LoVo (cell line): ENCODE results near the gene ITGA6.

Experiments
- DNase-seq: peaks from one replicate; pipeline ENCODE4 v3.0.0-alpha.2; 2016; ENCODE audit warnings: low spot score

The ITGA6 gene

DNA sequence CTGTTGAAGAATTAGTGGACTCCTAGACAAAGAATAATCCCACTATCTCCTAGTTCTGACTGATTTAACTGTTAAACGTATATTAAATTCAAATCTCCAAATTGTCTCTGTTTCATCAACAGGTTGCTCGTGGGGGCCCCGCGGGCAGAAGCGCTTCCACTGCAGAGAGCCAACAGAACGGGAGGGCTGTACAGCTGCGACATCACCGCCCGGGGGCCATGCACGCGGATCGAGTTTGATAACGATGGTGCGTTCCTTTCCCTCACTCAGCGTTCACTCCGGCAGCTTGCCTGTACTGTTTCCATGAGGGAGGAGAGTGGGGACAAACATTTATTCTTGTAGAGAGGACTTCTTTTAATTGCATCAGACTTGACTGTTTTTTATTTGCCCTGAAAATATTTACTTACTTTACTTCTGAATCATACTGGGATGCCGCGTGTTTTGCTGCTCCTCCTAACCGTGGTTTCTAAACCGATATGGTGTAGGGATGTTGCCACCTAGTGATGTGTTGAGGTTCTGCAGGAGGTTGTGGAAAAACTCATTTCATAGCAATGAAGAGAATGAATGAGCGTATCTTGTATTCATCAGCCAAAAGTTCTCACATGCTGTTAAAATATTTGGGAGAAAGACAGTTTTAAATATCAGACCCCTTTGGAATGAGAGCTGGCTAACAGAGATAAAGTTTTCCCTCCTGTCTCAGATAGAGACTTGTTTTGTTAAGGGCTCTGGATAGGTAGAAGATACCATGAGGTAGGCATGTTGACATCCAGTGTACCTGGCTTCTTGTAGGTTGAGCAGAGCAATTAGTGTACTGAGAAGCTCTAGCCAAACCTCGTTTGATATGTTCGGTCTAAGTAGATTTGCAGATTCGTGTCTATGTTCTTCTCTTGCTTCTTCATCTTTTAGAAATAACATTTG is 38.3 kb downstream of the ITGA6 start:
- DNase-seq, result peak; percentile 88

DNA sequence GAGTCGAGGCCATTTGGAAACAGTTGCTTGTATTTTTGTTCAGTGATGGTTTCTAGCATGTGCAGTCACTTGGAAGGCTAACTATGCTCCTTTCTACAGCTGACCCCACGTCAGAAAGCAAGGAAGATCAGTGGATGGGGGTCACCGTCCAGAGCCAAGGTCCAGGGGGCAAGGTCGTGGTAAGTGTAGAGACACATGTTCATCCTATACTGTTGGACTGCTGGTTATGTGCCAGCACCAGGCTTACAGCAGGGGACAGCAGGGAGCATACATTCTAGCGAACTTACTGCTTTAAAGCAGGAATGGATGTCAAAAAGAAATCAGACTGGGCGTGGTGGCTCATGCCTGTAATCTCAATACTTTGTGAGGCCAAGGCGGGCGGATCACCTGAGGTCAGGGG is 40.0 kb downstream of the ITGA6 start:
- DNase-seq, result no peak

DNA sequence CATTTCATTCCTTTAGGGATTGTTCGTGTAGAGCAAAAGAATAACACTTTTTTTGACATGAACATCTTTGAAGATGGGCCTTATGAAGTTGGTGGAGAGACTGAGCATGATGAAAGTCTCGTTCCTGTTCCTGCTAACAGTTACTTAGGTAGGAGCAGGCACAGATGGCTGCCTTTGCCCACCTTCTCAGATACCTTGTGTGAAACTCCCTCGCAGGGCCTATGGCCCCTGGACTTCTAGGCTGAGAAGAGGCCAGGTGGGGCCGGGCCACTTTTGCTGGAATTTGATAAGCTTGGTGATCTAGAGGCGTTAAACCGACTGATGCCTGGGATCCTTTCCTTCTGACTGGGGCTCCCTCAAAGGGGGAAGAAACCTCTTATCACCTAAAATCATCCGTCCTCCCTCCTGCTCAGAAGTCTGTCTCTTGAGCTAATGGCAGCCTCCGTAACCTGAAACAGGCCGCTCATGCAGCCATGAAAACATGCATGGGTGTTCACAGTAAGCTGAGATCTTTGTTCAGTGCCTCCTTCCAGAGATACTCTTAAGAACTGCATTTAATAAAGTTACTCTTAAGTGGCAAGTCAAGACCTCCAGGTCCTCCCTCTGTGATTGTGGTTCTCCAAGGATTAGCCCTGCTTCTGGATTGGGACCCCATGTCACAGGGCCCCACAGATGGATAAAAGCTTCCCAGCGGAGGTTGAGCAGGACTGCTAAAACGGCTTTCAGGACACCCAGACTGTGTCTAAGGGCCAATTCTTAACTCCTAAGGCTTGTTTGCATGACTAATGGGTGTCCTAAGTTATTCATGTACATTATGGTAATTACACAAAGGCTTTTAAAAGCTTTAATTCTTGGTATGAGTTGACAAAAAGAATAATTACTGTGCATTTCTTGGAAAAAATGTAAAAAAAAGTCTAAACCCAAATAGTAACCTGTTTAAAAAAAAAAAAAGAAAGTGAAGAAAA is 43.9 kb downstream of the ITGA6 start:
- DNase-seq, result no peak

DNA sequence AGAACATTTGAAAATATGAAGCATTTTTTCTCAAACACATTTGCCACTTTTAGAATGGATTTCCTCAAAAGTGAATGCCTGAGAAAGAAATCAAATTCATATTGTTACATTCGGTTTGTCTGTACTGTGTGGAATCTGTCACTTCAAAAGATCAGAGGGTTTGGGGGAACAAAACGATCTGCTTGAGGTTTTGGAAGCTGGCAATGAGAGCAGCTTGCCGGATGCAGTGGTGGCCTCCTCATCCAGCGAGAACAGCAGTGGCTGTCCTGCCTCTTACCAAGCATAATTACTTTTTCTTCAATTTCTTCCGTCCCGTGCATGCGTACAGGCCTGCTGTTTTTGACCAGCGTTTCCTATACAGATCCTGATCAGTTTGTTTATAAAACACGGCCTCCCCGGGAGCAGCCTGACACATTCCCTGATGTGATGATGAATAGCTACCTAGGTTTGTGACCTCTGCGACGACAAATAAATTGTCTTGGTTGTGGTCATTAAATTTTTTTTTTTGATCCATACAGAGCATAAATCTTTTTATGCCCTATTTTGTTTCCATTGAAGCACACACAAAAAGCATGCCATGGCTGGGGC is 45.2 kb downstream of the ITGA6 start:
- DNase-seq, result no peak

DNA sequence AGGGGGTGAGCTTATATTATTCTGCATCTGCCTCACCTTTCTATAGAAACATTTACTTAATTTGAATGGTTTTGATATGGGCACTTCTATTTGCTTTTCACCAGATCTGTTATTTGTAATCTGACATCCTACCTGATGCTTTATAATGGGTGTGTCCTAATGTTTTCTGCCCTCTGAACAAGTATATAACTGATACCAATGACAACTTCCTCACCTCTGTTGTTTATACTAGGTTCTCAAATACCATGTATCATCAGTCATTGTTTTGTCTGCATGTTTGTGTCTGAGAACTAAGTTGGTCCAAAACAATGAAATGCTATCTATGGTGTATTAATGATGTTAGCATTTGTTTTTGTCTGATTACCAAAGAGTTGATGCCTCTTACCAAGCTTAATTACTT is 45.8 kb downstream of the ITGA6 start:
- no peak for DNase-seq

DNA sequence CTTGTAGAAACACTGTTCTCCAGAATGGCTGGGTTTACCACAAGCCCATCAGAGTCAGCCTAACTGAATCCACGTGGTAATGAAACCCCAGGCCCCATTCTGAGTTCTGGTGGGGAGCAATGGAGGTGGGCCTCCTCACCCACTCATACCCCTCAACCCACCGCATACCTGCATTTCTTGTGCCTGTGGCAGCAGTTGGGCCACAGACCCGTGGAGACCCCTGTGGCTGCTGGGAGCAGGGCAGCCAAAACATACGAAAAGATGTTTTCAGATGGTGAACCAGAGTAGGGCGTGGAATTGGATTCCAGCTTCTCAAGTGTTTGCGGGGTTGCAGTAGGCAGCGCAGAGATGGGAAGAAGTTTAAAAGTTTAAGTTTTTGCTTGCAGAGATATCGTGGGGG is 51.0 kb downstream of the ITGA6 start:
- no peak for DNase-seq

DNA sequence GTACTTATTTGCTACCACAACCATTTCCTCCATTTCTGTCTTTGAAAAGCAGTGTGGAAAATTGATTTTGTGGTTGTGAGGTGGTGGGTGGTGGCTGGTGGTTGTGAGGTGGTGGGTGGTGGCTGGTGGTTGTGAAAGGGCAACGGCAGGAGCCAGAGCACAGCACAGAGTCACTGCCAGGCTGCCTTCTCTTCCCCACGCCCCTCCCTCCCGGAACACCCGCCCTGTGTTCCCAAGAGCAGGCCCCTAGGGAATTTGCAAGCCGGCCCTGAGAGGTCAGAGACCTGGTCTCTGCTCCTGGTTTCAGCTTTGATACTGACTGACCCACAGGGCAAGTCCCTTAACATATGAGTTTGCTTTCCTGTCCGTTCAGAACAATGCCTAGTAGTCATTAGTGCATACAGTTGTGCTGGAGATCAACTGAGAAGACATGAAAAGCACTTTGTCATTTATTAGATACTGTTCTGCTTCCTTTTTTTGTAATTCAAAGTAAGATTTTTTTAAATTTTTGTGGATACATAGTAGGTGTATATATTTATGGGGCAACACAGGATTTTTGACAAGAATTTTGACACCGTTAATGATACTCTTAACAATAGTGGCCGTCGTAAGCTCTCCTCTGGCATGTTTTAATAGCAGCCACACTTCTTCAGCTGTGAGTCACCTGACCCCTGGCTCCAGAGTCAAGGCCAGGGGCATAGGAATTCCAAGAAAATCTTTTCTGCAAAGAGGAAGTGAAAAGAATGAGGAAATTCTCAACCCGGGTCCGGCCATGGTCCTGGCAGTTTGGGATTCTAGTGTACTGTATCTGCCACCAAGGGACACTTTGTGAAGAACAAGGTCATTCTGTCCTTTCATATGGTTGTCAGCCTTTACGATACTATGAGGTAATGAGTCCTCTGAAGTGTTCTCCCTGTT is 53.2 kb downstream of the ITGA6 start:
- no peak for DNase-seq

DNA sequence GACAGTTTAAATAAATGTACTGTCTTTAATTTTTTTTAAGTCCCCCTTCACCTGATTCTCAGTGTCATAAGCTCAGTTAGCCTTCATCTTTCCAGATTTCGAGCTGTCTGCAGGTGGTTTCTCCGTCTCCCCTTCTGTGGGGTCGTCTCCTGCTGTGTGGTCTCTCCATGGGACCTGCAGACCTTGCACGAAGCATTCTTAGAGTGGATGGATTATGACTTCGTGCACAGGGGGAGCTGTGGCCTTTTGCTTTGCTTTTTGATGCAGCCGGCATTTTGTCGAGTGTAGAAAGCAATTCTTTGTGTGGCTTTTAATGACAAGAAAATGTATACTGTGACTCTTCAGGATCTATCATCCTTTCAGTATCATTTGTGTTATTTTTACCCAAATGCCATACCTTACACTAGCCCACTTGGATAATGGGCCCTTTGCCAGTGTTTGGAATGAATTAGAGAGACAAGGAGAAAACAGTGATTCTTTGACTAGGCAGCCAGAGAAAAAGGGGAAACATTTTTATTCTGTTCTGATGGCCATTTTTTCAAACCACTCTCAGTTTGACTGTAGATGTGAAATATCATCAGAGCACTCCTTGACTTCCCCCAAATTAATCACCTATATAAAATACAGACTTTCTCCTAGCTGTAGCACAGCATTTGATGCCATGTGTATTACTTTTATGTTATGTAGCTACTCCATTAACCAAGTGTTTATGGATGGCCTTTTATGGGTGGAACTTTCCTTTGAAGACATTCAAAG is 54.3 kb downstream of the ITGA6 start:
- DNase-seq, result no peak

DNA sequence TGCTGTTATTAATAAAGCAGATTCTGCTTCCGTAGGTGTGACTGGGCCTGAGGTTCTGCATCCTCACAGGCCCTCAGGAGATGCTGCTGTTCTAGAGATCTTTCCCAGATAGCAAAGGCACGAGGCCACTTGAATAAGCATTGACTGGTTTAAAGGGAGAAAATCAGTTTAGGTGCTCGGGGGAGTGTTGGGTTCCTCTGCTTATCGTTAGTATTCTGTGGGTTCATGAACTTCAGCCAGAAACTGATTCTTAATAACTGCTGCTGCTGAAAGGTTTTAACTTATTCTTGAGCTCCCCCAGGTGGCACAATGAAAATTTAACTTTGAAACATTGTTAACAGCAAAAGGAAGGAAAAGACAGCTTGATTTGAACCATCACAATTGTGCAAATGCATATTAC is 56.9 kb downstream of the ITGA6 start:
- peak; percentile 15 for DNase-seq

DNA sequence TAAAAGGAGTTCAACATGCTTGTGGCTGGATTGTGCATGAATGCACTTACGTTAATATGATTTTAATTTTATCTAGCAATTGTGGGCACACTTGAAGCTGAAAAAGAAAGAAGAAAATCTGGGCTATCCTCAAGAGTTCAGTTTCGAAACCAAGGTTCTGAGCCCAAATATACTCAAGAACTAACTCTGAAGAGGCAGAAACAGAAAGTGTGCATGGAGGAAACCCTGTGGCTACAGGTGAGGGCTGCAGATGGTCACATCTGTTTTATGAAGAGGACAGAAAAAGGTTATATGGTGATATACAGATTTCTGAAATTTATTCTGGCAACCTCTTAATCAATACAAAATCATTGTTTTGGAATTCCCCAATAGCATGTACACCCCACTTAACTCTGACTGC is 57.3 kb downstream of the ITGA6 start:
- DNase-seq, result no peak

DNA sequence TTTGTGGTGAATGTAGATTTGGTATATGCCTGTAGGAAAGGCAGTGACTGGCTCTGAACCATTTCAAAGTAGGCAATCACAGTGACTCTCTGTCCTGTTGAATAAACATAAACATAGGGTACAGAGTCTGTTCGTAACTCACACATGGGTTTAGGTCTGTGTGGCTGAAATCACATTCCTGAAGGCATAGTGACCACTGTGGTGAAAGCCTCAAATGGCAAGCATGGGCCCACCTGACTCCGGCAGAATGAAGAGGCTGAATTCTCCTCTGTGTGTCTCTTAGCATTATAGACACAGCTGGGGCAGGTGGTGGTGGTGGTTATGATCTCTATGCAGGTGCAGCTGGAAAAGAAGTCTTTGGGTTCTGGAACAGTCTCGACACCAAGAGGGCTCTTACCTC is 61.2 kb downstream of the ITGA6 start:
- no peak for DNase-seq

DNA sequence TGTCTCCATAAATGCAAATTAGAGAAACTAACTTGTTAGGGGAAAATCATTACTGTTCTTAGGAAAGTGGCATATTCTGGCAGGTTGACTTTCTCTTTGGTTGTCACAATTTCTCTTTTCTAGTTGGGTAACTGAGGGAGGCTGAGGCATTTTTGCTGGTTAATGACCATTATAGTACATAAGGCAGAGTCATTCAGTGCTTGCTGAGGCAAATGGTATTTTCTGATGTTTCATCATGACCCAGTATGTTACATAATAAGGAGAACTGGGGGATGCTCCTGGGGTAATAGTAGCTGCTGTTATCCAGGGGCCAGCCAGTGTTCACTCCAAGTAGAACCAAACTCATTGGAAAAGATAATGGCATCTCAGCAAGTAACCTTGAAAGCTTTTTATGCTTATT is 62.3 kb downstream of the ITGA6 start:
- no peak for DNase-seq

DNA sequence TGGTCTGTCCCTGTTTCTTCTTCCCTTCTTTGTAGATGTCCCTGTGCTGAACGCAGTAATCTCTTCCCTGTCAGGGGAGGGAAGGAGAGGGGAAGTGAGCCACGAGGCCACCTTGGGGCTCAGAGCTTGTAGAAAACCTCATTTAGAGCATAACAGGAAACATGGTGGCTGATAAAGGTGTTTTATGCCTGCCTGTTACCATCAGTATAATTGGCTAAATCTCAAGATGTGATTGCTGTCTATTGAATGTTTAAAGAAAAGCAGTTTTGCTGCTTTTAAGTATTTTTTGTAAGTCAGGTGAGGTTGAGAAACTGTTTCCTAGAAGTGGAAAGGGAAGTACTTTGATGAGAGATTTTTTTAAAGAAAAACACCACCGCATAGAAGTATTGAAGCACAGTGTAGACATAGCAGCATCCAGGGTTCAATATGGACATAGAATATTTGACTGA is 68.8 kb downstream of the ITGA6 start:
- DNase-seq, result no peak

DNA sequence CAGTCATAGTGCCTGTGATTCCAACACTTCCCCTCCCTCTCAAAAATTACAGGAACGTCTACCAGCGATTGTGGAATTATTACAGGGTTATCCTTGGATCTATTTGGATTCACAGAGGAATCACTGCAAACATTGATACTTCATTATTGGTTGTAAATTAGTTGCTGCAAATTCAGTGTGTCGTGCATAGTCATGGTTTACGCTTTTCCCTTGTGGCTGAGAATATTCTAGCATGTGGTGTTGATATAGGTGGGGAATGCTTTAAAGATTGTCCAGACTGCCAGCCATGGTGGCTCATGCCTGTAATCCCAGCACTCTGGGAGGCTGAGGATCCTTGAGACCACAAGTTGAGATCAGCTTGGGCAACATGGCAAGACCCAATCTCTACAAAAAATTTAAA is 79.8 kb downstream of the ITGA6 start:
- DNase-seq, result no peak

DNA sequence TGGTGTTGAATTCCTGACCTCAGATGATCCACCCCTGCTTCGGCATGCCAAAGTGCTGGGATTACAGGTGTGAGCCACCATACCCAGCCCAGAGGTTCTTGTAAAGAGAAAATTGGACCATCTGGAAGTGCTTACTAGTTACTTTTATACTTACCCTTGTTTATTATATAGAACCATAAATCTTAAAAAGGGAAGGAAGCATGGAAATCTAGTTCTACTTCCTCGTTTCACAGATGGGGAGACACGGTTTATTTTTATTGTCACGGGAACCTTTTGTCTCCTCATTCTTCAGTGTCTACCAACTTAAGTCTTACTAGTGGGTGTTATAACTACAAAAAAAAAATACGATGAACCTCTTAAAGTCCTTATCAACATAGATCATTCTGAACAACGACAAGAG is 82.7 kb downstream of the ITGA6 start:
- DNase-seq, result no peak

DNA sequence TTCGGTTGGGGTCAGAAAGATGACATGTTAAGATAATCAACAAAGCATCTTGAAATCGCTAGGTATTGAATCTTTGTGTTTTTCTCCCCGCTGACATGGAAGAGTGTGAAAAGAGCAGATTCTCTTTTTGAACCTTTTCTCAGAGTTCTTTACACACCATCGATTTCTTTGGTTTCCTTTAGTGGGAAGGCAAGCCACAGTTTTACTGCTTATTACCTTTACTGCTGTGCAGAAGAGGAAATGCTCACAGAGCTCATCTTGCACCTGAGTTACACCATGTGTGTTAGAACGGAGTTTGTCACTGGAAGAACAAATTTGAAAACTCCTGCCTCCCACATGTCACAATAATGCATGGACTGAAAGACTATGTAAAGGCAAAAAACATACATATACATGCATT is 83.2 kb downstream of the ITGA6 start:
- DNase-seq, result no peak

DNA sequence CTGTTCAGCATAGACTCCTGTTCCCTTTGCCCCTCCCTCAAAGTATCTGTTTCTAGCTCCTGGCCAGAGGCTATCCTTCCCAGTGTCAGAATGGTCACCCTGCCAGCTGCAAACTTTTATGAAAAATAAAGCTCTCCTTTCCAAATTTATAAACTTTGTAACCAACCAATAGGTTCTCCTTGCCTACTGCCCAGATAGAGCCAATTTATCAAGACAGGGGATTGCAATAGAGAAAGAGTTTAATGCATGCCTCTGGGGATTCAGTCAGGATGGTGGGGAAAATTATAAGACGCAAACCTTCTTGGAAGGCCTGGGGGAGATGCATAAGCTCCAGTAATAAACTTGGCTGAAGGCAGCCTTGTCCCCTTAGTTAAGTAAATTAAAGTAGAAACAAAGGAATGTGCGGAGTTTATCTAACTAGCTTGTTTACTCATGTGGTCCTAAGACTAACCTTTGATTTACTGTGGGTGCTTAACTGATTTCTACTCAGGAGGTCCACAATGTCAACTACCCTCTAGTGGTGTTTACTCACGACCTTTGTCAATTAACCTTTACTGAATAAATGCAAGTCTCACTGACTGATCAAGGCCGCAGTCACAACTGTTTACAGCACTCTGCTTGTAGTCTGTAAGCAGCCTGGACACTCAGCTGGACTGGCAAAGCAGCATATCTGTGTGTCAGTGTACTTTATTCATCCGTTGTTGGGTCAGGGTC is 85.6 kb downstream of the ITGA6 start:
- DNase-seq, result no peak

DNA sequence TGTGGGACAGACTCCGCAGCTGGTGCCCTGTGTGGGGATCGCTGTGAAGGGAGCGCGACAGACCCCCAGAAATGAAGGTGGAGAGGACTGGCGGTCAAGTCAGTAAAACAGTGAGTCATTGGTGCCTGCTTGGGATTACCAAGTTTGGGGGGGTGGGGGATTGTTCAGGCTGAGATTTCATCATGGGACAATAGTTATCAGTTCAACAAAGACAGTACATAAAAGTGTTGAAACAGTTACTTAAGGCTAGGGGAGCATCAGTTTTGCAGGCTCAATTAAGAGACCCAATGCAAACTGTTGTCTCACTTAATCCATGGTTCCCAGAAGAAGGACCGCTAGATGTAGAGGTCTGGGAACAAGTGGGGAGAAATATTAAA is 86.1 kb downstream of the ITGA6 start:
- DNase-seq, result no peak

DNA sequence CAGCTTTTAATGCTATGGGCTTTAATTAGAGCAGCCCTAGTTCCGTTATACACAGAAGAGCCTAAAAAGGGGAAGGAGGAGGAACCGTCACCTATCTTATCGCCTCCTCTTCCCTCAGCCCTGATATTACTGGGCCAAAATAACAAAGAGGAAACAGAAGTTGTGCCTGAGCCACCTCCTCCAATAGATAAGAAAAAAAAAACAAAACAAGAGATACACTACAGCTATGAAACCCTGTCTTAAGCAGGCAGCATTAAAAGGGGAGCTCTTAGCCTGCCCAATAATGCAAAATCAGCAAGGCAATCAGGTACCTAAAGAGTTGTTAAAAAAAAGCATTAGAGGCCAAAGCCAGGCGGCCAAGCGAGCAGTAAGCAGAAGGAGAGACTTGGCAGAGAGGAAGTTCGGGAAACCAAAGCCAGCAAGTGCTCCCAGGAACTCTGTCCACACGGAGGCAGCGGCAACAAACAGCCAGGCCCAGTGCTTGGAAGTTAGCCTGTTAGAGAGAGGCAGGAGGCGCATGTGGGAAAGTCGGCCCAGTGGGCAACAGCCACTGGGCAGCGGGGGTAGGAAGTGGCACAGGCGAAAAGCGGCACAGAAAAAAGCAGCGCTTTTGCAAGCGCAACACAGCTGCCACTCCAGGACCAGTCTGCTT is 86.7 kb downstream of the ITGA6 start:
- DNase-seq, result no peak

DNA sequence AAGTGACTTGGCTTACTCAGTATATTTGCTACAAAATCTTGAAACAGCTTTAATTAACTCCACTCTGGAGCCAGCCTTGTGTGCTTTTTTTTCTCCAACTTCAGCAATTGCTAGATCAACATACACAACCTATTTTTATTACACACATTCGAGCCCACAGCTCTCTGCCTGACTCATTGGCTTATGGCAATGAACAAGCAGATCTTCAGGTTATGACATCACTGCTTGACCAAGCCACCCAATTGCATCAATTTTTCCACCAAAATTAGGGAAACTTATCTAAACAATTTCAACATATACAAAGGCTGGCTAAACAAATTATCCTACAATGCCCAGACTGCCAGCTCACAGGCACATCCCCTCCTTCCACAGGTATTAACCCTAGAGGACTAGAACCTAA is 88.9 kb downstream of the ITGA6 start:
- DNase-seq, result no peak
